K562 treated with DMSO at 1 percent for 12 hours (cell line): ENCODE measurements around the gene IFNLR1. TPM values are rescaled to one million over a fixed set of nuclear protein-coding genes. Genes with fewer than 3 reads are reported as not detected.

Experiments
- total RNA-seq: library from RNA; unstranded; fragments of 300-600 nt; gene quantifications from 2 replicates; pipeline ENCODE4 v1.2.3, GENCODE V29; 2022; ENCODE audit not compliant: insufficient read depth

The IFNLR1 gene
- total RNA-seq, result not detected in 2 replicates

DNA sequence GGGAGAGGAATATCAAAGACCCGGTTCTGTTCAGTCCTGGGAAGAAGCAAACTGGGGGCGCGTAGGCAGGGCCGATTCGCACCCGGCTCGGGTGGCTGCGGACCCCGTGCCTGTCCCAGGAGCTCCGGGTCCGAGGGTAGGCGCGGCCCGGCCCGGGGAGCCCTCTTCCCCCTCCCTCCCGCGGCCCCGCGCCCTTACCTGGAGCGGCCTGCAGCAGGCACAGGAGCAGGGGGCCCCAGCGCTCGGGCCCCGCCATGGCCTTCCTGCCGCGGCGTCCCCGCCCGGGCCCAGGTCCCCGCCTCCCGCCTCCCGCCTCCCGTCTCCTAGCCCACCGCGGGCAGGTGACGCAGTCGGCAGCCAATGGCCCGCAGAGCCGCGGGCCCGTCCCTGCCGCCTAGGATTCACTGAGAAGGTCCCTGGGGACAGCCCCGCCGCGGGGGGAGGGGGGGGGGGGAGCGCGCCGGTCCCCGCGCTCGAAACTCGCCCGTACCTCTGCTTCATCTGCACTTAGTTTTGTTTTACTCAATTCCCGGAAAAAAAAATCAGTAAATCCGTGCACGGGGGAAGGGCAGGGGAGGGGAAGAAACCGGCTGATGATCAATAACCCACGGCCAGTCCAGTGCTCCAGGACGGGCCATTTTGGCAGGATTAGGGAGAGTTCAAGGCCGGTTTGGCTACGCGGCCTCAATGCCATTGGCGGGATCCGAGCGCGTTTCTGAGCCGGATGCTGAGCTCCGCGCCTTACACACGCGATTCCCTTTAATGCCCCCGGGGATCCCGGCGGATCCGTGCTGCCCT is at the start of gene IFNLR1:
Gene IFNLR1, minus strand, starts transcription at position 297 of the 798 bp plus-strand sequence. Its CDS starts 41 bp downstream, at position 256.

DNA sequence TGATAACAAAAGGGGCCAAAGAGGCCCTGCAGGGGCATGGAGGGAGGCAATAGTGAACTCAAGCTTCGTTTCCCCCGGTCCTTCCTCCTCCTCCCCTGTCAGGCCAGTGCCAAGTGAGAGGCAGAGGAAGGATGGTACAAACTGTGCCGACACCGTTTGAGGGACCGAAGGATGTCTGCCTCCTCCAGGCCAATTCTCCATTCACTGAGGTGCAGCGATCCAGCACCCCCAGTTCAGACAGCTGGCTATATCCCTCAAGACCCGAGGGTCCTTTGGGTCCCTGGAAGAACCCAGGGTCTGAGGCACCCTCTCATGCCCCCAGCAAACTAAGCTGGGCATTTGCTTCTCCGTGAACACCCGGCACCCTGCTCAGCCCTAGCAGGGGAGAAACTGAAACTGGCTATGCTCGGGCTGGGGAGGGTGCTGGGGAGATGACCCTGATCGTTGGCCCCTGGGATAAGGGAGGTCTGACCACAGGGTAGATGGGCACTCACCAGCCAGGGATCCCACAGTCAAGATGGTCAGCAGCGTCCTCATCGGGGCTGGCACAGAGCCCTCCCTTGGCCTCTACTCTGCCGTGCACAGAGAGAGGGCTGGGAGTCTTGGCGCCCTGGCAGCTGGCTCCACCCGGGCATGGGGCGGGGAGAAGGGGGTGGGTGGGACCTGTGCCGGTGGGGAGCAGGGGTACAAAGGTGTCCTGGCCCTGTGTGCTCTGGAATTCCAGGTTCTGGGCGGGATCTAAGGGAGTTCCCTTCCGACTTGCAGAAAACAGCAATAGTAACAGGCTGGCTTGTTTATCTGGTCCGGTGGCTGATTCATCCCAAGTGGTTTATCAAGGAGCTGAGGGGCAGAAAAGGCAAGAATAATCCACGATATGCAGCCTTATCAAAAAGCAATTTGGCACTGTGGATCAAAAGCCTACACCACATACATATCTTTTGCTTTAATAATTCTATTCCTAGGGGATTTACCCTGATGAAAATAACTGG is 44.2 kb downstream of the IFNLR1 start, which contains the start of gene IL22RA1:
Gene IL22RA1, minus strand, starts transcription at position 595 of the 989 bp plus-strand sequence. Its CDS starts 58 bp downstream, at position 537.

DNA sequence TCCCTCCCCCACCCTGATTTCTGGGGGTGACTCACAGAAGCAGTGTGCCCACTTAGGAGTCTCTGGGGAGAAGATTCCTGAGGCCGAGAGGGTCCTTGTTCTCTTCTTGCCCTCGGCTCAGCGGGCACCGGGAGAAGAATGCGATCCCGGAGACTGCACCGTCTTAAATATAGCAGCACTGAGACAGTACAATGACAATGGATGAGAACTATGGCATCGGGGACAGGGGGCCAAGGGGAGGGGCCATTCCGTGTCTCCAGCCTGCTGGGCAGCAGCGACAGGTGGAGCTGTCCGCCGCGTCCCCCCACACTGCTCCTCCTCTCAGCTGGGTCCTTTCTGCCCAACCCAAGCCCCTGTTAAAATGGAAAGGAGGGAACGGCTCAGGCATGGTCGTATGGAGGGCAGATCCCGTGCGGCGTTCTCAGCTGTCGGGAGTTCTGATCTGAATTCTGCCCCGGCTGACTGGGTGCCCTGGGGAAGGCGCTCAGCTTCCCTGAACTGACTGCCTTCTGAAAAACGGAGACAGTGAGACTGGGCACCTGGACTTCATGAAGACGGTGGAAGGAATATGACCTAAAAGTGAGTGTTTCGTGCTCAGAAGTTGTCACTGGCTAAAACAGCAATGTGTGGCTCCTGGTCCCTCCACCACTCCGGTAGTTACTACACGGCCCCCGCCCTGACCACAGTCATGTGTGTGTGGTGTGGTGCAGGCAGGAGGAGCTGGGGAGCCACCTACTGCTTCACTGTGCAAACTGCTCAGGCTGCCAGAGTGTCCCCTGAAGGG is 74.9 kb downstream of the IFNLR1 start, which contains the start of gene MYOM3:
Gene MYOM3, minus strand, starts transcription at position 140 of the 784 bp plus-strand sequence. CDS start 3,499 bp downstream, outside the sequence.

Other genes with a start within 250 kb of the IFNLR1 start
- gene PNRC2, start 227.5 kb downstream of the IFNLR1 start, total RNA-seq, result 73.0 and 153 TPM in 2 replicates
- gene SRSF10, start 207.0 kb downstream of the IFNLR1 start, total RNA-seq, result 47.3 and 132 TPM in 2 replicates
- not detected in 2 replicates for gene MYOM3, start 75.2 kb downstream of the IFNLR1 start, total RNA-seq
- gene IL22RA1, start 44.1 kb downstream of the IFNLR1 start, total RNA-seq, result not detected in 2 replicates
- gene GRHL3, start 132.1 kb upstream of the IFNLR1 start, total RNA-seq, result not detected in 2 replicates
- gene STPG1, start 226.5 kb upstream of the IFNLR1 start, total RNA-seq, result 4.6 and 10.0 TPM in 2 replicates
- gene NIPAL3, start 228.5 kb upstream of the IFNLR1 start, total RNA-seq, result 10.2 and 31.5 TPM in 2 replicates